SK-N-DZ (cell line): Measurements from ENCODE around the gene DNAL1.

ENCODE experiments used
- DNase-seq: peaks from one replicate; pipeline ENCODE4 v3.0.0-alpha.2; 2015; ENCODE audit warnings: low spot score
- small RNA-seq, 2 experiments: library from RNA; depleted of rRNA; stranded (forward); fragments of <200 nt; gene quantifications; one replicate each; pipeline ENCODE3, GENCODE V24; 2014

DNAL1 gene

DNA sequence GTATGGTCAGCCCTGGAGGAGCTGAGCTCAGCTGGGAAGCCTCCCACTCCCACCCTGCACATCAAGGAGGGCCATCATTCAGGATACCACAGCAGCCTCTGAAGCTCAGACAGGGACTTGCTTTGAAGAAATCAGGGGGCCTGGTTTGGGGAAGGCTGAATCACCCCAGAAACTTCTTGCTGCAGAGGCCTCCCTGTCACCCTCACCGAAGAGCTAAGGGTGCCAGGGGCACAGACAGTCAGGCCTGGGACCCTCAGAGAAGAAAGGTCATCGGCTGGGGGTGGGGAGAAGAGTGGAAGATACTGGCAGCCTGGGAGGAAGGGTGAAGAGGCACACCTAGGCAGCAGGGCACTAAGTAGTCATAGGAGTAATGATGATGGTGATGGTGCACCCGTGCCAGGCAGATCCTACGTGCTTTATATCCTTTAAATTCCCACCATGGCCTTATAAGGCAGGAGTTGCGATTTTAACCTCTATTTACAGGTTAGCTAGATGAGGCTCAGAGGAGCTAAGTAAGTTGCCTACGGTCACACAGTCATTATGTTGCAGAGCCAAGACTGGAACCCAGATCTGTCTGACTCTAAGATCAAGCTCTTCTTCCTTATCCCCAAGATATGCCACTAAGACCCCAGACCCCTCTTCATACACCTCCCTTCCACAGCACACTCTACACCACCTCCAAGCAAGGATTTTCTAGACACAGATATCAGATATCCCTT lies 97.9 kb downstream of the DNAL1 start:
- DNase-seq = no peak

DNA sequence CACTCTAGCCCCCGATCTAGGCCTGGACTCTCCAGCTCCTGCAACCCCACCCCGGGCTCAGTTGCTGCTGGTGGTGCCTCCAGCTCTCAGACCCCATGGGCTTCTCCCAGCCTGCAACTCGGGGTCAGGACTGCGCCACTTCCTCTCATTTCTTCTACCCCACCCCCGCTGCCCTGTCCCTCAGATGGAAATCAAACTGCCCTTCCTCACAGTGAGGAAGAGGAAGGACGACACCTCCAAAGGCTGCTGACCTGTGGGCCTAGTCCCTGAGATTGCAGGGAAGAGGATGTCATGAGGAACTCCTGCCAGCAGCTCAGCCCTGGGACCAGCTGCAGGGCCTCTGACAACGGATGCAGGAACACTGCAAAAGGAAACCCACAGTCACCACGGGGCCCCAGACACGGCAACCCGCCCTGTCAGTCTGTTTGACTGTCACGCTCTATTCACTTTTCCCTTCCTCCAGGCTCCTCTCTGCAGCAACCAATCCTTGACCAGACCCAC lies 98.7 kb downstream of the DNAL1 start:
- DNase-seq = no peak

DNA sequence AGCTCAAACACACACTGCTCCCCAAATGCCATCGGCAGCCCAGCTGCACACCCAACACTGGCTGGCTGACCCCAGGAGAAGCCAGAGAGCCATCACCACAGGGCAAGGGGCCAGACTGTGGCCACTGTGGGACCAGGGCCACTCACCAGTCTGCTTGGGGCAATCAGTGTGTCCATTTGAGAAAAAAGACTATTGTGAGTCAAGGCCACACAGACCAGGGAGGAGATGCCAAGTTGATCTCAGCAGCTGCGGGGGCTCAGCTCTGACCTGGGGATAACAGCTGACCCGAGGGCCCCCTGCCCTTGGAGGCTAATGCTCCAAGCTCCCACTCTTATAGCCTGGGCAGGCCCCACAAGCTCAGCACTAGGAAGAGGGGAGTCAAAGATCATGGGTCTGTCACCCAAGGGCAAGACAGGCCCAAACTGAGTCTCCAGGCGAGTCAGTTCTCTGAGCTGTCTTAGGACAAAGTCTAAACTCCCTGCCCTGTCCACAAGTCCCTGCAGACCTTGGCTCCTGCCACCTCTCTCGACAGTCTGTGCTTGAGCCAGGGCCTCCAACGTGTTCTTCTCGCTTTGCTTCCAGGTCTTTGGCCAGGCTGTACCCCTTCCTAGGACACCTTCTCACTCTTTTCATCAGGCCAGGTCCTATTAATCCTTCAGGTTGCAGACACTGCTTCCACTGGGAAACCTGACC lies 99.5 kb downstream of the DNAL1 start:
- no peak for DNase-seq

DNA sequence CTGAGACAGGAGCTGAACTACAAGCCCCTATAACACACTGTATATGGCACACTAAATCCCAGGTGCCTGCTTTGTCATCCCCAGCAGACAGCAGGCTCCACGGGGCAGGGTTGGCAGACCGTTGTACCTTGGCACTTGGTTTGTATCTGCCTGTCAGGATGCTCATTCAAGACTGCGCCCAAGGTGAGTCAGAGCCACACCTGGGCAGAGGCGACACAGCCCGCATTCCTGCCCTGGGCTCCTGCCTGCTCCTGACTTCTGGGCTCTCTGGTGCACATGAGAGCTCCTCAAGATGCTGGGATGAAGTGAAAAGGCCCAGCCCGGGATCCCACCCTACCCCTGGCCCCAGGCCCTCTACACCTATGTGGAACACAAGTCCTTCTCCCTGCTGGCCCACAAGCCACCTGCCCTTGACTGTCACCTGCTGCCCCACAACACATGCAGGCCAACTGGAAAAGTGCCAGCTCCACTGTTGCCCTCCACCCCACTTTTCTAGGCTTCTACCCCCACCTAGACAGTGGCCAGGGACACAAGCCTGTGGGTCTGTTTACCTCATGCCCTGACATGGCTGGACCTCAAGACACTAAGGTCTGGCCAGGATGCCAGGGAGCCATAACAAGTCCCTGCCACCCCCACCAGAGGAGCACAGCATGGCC lies 100.2 kb downstream of the DNAL1 start:
- no peak for DNase-seq

DNA sequence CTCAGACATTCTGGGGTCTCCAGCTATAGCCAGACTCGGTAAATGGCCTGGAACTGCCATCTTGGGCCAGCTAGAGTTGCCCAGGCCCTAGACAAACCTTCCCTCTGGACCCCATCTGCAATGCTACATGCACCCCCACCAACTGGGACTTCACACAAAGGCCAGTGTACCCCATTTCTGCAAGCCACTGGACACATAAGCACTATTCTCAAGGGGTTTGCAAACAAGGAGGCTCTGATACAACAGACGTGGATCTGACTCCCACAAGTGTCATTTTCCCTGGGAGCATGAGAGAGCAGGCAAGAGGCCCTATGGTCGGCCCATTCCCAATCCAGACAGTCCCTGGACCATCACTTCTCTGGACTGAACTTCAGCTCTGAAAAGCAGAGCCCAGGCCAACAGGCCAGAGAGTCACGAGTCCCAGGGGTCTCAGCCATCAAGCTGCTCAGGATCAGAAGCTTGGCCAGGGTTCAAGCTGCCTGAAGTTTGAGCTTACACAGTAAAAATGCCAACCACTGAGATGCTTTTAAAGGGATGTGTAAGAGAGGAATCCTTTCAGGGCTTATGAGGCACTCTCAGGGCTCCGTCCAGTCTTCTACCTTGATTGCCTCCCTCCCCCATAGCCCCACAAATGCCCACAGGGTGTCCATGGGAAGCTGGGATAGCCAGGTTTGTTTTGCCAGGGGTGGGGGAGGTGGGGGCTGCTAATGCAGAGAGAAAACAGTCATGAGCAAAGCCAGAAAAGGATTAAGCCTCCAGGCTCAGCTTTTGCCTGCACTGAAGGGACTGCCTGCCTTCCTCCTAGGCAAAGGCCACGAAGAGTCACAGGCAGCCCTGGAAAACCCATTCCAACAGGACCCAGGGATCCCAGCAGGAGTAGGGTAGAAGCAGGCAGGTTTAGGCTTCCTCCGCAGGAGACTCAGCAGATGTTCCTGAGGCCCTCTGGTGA lies 101.1 kb downstream of the DNAL1 start:
- DNase-seq = no peak

DNA sequence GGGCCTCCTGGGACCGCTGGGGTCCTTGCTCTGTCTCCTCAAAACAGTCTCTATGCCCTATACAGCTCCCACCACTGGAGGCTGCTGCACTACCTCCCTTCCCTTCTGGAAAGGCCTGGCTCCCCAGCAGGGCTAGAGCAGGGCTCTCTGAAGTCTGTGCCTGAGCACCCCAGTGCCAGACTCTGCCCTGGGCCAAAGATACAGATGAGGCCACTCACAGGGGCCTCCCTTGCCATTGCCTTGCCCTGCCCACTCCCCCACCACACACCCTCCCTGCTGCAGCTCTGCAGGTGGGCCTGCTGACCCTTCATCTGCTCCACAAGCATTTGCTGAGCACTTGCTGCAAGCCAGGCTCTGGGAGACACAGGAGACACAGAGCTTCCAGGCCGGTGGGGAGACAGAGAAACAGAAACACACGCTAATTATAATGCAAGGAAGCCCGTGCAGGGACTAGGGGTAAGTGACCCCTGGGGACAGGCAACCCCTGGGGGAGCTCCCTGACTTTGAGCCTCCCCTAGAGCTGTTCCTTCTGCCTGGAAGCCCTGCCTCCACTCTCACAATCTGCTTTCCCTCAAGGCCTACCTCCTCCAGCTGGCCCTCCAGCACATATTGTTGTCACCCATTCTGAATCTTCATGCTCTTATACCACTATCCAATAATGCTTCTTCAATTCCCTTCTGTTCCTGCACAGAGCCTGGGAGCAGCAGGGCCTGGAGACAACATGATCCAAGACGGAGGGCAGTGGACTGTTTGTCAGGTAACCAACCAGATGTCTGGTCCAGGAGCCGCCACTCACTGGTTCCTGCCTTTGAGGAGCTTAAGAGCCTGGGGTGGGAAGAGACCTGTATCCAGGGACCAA lies 102.0 kb downstream of the DNAL1 start:
- no peak for DNase-seq

DNA sequence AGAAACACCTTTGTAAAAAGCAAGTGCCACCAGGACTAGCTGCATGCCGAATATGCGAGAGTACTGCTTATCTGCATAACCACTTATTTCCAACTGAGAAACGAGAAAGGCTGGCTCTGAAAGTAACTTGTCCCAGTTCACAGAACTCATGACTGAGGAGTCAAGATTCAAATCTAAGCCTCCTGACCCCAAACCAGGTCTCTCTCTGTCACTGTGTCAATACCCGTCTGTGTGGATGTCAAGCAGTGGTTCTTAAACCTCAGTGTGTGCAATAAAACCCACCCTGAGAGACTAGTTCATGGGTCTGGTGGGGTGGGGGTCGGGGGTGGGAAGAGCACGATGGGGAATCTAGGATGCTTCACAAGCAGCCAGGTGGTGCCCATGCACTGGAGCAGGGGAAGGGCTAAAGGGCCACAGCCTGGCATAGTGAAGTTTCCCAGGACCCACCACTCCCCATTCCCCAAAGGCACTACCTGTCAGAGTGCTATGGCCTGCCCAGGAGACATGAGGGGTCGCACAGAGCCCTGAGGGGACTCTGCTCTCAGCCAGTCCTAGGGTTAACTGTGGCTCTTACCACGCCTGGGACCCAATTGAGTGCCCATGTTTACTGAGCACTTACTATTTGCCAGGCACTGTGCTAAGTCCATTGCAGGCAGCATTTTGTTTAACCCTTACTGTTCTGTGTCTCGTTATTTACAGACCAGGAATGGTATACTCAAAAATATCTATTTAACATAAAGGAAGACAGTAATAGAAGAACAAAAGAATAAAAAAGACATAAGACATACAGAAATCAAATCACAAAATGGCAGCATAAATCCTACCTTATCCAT lies 102.8 kb downstream of the DNAL1 start:
- no peak for DNase-seq

DNA sequence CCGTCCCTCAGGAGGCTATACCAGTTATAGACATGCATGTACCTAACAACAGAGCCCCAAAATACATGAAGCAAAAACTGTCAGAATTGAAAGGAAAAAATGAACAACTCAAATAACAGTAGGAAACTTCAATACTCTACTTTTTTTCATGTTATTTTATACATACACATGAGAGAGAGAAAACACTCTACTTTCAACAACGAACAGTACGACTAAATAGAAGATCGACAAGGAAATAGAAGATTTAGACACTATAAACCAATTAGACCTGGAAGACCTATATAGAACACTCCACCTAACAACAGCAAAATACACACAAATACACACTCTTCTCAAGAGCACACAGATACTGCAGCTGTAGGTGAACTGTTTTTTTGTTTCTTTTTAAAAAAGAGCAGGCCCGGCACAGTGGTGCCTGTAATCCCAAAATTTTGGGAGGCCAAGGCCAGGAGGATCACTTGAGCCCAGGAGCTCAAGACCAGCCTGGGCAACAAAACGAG lies 104.1 kb downstream of the DNAL1 start:
- no peak for DNase-seq

DNA sequence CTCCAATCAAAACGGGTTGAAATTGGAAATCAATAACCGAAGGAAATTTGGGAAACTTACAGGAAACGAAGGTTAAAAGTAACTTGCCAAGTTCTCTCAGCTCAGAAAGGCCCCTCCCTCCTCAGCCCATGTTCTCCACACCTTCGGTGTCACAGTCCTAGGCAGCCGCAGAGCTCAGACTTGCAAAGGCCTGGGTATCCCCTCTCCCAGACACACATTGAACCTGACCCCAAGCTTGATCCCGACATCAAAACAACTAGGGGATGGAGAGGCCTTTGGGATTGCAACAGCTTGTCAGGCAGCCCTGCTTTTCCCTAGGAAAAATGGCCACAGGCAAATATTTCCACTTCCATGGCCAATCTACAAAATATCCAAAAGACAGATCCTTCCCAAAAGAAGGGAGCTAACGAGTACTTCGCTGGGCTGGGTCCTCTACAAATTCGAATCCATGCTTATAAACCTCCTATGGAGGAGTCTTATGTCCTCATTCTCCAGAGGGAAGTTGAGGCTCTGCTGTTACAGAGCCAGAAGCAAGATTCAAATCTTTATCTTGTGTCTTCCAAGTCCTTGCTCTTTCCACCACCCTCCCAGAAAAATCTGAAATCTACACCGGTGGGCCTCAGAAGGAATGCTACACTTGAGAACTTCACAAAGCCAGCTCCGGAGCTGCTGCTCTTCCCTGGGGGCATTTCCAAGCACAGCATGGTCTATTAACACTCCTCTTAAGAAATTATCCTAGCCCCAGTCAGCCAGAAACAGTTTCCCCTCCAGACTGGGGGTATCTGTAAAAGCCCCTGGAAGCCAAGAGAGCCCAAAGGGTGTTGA lies 105.1 kb downstream of the DNAL1 start:
- DNase-seq = no peak

DNA sequence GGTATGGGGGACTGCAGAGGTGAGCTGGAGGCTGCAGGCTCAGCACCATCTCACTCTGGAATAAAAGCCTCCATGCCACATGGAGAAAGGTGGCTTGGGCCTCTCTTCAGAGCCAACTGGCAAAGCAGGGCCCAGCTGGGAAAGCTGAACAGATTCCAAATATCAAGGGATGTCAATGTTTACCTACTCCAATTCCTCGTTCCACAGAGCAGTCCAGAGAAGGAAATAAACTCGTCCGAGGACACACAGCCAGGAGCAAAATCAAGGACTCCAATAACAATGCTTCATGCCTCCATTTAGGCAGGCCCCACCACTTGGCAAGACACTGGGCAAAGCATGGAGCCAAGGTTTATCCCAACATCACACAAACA lies 105.7 kb downstream of the DNAL1 start:
- no peak for DNase-seq

DNA sequence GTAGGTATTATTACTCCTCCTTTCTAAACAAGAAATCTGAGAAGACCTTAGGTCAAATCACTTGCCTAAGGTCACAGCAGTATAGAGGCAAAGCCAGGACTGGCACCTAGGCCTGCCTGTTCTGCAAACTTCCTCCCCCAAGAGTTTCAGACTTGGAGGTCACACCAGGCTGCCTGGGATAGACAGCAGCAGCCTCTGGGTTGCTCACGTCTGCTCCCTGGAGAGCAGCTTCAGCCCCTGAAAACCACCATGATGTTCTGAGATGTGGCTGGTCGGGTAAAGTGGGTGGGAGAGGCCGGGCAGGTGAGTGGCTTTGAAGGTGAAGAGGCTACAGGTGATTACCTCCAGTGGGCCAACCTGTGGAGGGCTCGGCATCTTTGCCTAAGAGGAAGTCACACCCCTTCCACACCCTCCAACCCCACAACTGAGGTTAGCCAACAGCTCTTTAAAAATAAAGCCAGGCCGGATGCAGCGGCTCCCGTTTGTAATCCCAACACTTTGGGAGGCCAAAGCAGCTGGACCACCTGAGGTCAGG lies 106.4 kb downstream of the DNAL1 start:
- no peak for DNase-seq

DNA sequence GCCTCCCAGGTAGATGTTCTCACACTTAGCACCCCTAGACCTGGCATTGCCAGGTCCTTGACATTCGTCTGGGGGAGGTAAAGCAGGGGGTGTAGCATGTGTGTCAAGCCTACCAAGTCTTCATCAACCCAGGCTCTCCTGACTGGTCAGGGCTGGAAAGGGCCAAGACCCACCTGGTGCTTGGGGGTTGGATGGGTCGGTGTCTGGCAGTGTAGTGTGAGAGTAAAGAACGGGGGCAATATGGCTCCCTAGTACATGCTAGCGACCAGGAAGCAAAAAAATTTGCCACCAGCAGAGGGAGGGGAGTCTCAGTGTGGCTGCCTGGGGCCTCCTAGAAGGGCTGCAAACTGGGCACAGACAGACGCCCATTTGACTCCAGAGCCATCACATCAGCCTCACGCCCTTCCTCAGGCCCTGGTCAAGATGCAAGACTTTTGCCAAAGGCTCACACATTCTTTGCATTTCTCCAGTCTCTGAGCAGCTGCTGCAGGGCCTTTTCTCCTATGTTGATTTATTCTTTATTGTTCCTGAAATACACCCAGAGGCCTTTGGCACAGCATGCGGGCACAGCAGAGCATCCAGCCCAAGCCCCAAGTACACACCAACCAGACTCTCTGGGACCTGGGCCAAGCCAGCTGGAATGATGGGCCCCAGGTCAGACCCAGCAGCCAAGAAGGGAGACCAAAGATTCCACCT lies 107.7 kb downstream of the DNAL1 start:
- DNase-seq = no peak

Small RNAs within 50 kb of the gene (small RNA-seq; reads per million reads assigned to genes)
- gene RNU6-240P = 0 reads per million in 2 experiments
